Calu3 (cell line): Measurements from ENCODE around the gene CIB2. TPM values are rescaled to one million over a fixed set of nuclear protein-coding genes. Genes with fewer than 3 reads are reported as not detected.
A peak's percentile ranks its signal among the peaks of the same experiment; 100 is the strongest.

Source experiments
- BruUV-seq: library from RNA; stranded (reverse); fragments of 400-500 nt; replicated peaks from 2 replicates; lab custom pipeline; 2021; lab: Mats Ljungman, UMichigan
- CTCF ChIA-PET: fragments of 300-600 bp; sonication (Branson Sonifier 250); formaldehyde crosslinking; loops from one replicate; lab custom pipeline; 2022; ENCODE audit warnings: antibody characterized with exemption; lab: Charles Lee
- DNase-seq: peaks from one replicate; pipeline ENCODE4 v3.0.0; 2022
- H3K27ac Mint-ChIP-seq: one replicate; pipeline ENCODE4 v1.8.0; 2022; ENCODE audit warnings: mixed read lengths; ENCODE audit not compliant: unreplicated experiment
- H3K27me3 Mint-ChIP-seq: one replicate; pipeline ENCODE4 v1.8.0; 2022; ENCODE audit warnings: mixed read lengths; ENCODE audit not compliant: unreplicated experiment
- H3K36me3 Mint-ChIP-seq: one replicate; pipeline ENCODE4 v1.8.0; 2022; ENCODE audit warnings: mild to moderate bottlenecking, moderate library complexity, mixed read lengths; ENCODE audit not compliant: insufficient read depth, unreplicated experiment
- H3K4me1 Mint-ChIP-seq: one replicate; pipeline ENCODE4 v1.8.0; 2022; ENCODE audit warnings: mild to moderate bottlenecking, low read depth, mixed read lengths; ENCODE audit not compliant: unreplicated experiment
- H3K4me3 Mint-ChIP-seq: one replicate; pipeline ENCODE4 v1.8.0; 2022; ENCODE audit warnings: mild to moderate bottlenecking, low read depth, moderate library complexity, mixed read lengths; ENCODE audit not compliant: unreplicated experiment
- H3K9me3 Mint-ChIP-seq: one replicate; pipeline ENCODE4 v1.8.0; 2022; ENCODE audit warnings: low read depth, mixed read lengths; ENCODE audit not compliant: unreplicated experiment
- intact Hi-C: fragments of 100-400 bp; cut with micrococcal nuclease; formaldehyde crosslinking; loops from one replicate; pipeline ENCODE4 v1.10.0; 2022; ENCODE audit not compliant: unreplicated experiment
- total RNA-seq: library from RNA; stranded (reverse); gene quantifications from 2 replicates; pipeline ENCODE4 v1.2.3, GENCODE V29; 2022
- TF ChIP-seq, protein P1 (sequence below): fragments of 200-600 bp; IDR thresholded peaks from one replicate; pipeline ENCODE4 v1.8.0; 2022; ENCODE audit warnings: antibody characterized with exemption; ENCODE audit not compliant: unreplicated experiment

Gene CIB2
- total RNA-seq, 1 experiment from 2014 or later, result 15.7 TPM

DNA sequence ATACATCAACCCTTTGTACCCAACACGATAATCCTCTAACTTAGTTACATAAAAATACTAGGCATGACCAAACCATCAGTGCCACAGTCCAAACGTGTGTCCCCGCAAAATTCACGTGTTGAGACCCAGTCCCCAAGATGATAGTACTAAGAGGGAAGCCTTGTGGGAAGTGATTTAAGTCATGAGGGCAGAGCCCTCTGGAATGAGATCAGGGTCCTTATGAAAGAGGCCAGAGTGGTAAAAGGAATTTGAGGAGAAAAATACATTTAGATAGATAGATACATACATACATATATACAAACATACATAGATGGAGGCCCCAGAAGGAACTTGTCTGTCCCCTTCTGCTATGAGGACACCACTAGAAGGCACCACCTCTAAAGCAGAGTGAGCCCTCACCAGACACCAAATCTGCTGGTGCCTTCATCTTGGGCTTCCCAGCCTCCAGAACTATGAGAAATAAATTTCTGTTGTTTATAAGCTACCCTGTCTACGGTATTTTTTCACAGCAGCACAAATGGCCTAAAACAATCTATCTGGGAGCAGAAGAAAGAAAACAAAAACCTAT, 61.7 kb downstream of the CIB2 start:
- Mint-ChIP-seq H3K27me3 (no peaks in the 10 kb centered on the region), H3K4me1 (peaks cover 9% of the 10 kb centered on the region), H3K9me3 (no peaks in the 10 kb centered on the region), H3K27ac (peak overlapping the region; percentile 45), H3K4me3 (no peak overlapping the region), H3K36me3 (no peaks in the 10 kb centered on the region)
- no TSS peak for BruUV-seq
- CTCF ChIA-PET, result no interaction called here
- no peak for DNase-seq
- intact Hi-C loops, result loop anchor here (5.0 kb wide), 1 partner anchor 62 kb away; no protein-coding TSS in a partner anchor
- TF ChIP-seq, protein P1, sequence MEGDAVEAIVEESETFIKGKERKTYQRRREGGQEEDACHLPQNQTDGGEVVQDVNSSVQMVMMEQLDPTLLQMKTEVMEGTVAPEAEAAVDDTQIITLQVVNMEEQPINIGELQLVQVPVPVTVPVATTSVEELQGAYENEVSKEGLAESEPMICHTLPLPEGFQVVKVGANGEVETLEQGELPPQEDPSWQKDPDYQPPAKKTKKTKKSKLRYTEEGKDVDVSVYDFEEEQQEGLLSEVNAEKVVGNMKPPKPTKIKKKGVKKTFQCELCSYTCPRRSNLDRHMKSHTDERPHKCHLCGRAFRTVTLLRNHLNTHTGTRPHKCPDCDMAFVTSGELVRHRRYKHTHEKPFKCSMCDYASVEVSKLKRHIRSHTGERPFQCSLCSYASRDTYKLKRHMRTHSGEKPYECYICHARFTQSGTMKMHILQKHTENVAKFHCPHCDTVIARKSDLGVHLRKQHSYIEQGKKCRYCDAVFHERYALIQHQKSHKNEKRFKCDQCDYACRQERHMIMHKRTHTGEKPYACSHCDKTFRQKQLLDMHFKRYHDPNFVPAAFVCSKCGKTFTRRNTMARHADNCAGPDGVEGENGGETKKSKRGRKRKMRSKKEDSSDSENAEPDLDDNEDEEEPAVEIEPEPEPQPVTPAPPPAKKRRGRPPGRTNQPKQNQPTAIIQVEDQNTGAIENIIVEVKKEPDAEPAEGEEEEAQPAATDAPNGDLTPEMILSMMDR, result no peak

DNA sequence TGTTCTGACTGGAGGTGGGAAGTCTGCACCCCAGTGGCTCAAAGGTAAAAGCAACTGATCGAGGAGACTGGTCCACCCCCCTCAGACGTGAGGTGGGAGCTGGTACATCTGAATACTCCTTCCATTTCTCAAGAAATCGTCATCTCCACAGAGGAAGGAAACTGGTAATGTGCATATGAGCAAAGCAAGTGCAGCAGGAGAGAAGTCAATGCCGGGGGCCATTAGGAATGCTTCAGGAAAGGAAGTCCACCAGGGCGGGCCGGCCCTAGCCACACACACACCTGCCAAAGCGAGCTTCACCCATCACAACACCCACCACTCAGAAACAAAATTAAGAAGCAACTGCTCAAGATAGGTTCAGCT, 62.2 kb downstream of the CIB2 start:
- CTCF ChIA-PET, result interaction anchor here (1.7 kb wide), 1 partner anchor 17 kb away, joined by 4 read pairs; no protein-coding TSS in a partner anchor
- Mint-ChIP-seq H3K9me3 (no peaks in the 10 kb centered on the region), H3K27me3 (no peaks in the 10 kb centered on the region), H3K4me1 (peaks cover 9% of the 10 kb centered on the region), H3K36me3 (no peaks in the 10 kb centered on the region), H3K4me3 (peak overlapping the region; percentile 13), H3K27ac (peak overlapping the region; percentile 45)
- intact Hi-C loops, result loop anchor here (5.0 kb wide), 1 partner anchor 62 kb away; no protein-coding TSS in a partner anchor
- DNase-seq, result no peak
- TF ChIP-seq, protein P1, result no peak
- BruUV-seq, result no TSS peak

DNA sequence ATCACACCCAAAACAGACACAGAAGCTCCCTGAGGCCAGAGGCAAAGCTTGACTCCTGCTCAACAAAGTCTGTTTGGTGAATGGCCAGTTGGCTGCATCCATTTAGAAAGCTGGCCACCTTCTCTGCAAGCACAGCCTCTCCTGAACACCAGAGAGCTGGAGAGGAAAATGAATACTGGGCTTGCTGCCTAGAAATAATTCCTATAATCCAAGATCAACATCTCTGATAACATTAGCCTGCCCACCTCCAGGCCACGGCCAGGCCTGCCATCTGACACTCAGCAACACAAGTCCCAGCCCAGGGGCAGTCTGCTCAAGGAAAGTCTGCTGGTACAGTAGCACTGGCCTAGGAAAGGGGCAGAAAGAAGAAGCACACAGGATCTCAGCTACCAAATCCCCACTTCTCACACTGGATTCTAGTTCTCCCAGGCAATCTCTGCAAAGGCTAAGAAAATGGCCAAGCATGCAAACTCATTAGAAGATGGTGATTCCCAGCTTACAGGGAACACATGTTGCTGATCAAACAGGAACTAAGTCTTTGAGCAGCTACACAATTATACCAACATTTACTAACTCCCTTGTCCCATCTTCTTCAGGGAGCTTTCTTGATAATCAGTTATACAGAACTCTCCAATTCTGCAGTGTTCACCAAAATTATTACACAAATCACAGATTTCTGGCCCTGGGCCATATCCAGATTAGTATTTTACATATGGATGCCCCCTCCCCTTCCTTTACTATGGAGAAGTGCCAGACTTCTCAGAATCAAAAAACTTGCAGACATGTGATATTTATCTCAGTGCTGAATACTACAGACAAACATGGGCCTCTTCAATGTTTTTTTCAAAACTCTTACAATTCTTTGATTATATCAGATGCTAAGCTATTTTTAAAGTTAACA, 63.7 kb downstream of the CIB2 start:
- Mint-ChIP-seq H3K4me3 (peak overlapping the region; percentile 13), H3K36me3 (no peaks in the 10 kb centered on the region), H3K9me3 (no peaks in the 10 kb centered on the region), H3K27ac (no peak overlapping the region), H3K4me1 (peaks cover 7% of the 10 kb centered on the region), H3K27me3 (no peaks in the 10 kb centered on the region)
- TF ChIP-seq, protein P1, result no peak
- no TSS peak for BruUV-seq
- DNase-seq, result no peak
- CTCF ChIA-PET, result interaction anchor here (0.6 to 1.7 kb wide), 4 partner anchors 11 to 58 kb away, joined by 4 to 6 read pairs (median 4); no protein-coding TSS in a partner anchor
- intact Hi-C loops, result loop anchor here (5.0 kb wide), 1 partner anchor 60 kb away; no protein-coding TSS in a partner anchor
